DOHH2 (cell line): Measurements from ENCODE around the gene FOLR3.

Experiments used
- EZH2phosphoT487 ChIP-seq: fragments of 200-600 bp; sonication (generic); IDR thresholded peaks from 2 replicates; pipeline ENCODE4 v1.6.1; 2017; ENCODE audit warnings: borderline replicate concordance, mild to moderate bottlenecking, antibody characterized with exemption, low read length, moderate library complexity, mixed read lengths
- TF ChIP-seq, protein P1 (sequence below): fragments of 200-600 bp; sonication (generic); IDR thresholded peaks from one replicate; pipeline ENCODE4 v1.5.1; 2014; ENCODE audit warnings: antibody characterized with exemption, mild to moderate bottlenecking, low read depth, low read length; ENCODE audit not compliant: poor library complexity, severe bottlenecking

DNA sequence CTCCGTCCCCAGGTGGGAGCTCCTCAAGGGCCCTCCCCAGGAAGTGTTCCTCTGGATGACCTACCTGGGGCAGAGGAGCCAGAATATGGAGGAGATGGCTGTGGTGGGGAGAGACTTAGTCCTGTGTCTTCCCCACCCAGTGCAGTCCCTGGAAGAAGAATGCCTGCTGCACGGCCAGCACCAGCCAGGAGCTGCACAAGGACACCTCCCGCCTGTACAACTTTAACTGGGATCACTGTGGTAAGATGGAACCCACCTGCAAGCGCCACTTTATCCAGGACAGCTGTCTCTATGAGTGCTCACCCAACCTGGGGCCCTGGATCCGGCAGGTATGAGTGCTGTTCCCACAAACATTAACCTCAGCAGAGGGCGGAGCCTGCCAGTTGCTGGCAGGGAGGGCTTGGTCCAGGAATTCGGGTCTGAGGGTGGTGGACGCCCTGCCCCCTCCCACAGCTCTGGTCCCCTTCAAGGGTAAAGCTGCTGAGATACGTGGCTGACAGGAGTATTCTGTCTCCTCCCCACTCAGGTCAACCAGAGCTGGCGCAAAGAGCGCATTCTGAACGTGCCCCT is 3.4 kb downstream of the FOLR3 start:
- TF ChIP-seq, protein P1, sequence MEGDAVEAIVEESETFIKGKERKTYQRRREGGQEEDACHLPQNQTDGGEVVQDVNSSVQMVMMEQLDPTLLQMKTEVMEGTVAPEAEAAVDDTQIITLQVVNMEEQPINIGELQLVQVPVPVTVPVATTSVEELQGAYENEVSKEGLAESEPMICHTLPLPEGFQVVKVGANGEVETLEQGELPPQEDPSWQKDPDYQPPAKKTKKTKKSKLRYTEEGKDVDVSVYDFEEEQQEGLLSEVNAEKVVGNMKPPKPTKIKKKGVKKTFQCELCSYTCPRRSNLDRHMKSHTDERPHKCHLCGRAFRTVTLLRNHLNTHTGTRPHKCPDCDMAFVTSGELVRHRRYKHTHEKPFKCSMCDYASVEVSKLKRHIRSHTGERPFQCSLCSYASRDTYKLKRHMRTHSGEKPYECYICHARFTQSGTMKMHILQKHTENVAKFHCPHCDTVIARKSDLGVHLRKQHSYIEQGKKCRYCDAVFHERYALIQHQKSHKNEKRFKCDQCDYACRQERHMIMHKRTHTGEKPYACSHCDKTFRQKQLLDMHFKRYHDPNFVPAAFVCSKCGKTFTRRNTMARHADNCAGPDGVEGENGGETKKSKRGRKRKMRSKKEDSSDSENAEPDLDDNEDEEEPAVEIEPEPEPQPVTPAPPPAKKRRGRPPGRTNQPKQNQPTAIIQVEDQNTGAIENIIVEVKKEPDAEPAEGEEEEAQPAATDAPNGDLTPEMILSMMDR = no peak
- TF ChIP-seq EZH2phosphoT487 = no peak
